ENCODE results near the gene GPBP1L1. TPM values are rescaled to one million over a fixed set of nuclear protein-coding genes. Genes with fewer than 3 reads are reported as not detected.

GPBP1L1 gene
- total RNA-seq, 1 experiment from 2014 or later, result 116 TPM

GRCh38 chr1:45623972-45624371 lies 62.4 kb downstream of the GPBP1L1 start, which contains the start of gene CCDC17:
CCDC17 (minus strand) TSS chr1:45624054; CDS start chr1:45623909, 145 bp downstream.
- intact Hi-C loops (cut with micrococcal nuclease), result no loop called here
- peak within 1 kb of the TSS; percentile 39 for H3K27ac Mint-ChIP-seq (ENCODE audit: low read depth, unreplicated experiment)
- H3K4me1 Mint-ChIP-seq (ENCODE audit: insufficient read depth, unreplicated experiment), result no peaks in the 10 kb centered on the region
- no peaks in the 10 kb centered on the region for H3K27me3 Mint-ChIP-seq (ENCODE audit: insufficient read depth, unreplicated experiment)
- H3K9me3 Mint-ChIP-seq (ENCODE audit: unreplicated experiment), result no peaks in the 10 kb centered on the region
- DNase-seq (ENCODE audit: unreplicated experiment), result no peak
- H3K4me3 Mint-ChIP-seq (ENCODE audit: unreplicated experiment), result no peak within 1 kb of the TSS
- ChIA-PET CTCF (interaction anchor here (0.6 kb wide), 1 partner anchor 113 kb away, joined by 4 read pairs; no protein-coding TSS in a partner anchor), POLR2A (interaction anchor here (1.2 to 1.3 kb wide), 2 partner anchors 10 to 12 kb away, joined by 3 read pairs; no protein-coding TSS in a partner anchor)
- no TSS peak for BruUV-seq (replicated peaks)
- TF ChIP-seq CTCF (IDR thresholded peaks at IDR 0.05; ENCODE audit: unreplicated experiment), result no peak
- H3K36me3 Mint-ChIP-seq (ENCODE audit: insufficient read depth, unreplicated experiment), result peaks cover 82% of the 10 kb centered on the region

- peaks cover 81% of the 10 kb centered on the region for H3K36me3 Mint-ChIP-seq (ENCODE audit: insufficient read depth, unreplicated experiment)
- peak overlapping the region; percentile 39 for H3K27ac Mint-ChIP-seq (ENCODE audit: low read depth, unreplicated experiment)
- no TSS peak for BruUV-seq (replicated peaks)
- H3K27me3 Mint-ChIP-seq (ENCODE audit: insufficient read depth, unreplicated experiment), result no peaks in the 10 kb centered on the region
- no peaks in the 10 kb centered on the region for H3K9me3 Mint-ChIP-seq (ENCODE audit: unreplicated experiment)
- no peak for TF ChIP-seq CTCF (IDR thresholded peaks at IDR 0.05; ENCODE audit: unreplicated experiment)
- H3K4me3 Mint-ChIP-seq (ENCODE audit: unreplicated experiment), result no peak overlapping the region
- intact Hi-C loops (cut with micrococcal nuclease), result no loop called here
- ChIA-PET CTCF (interaction anchor here (0.6 kb wide), 1 partner anchor 26 kb away, joined by 3 read pairs; no protein-coding TSS in a partner anchor), POLR2A (interaction anchor here (1.1 to 2.1 kb wide), 3 partner anchors 9 to 63 kb away, joined by 3 to 6 read pairs (median 6); partner anchors contain the start of gene GPBP1L1)
- H3K4me1 Mint-ChIP-seq (ENCODE audit: insufficient read depth, unreplicated experiment), result no peaks in the 10 kb centered on the region
- DNase-seq (ENCODE audit: unreplicated experiment), result no peak
These were observed 63.6 kb downstream of the GPBP1L1 start for GRCh38 chr1:45622524-45623394.

- TF ChIP-seq CTCF (IDR thresholded peaks at IDR 0.05; ENCODE audit: unreplicated experiment), result no peak
- no TSS peak for BruUV-seq (replicated peaks)
- Mint-ChIP-seq H3K9me3 (ENCODE audit: unreplicated experiment) (no peaks in the 10 kb centered on the region), H3K27ac (ENCODE audit: low read depth, unreplicated experiment) (no peak overlapping the region), H3K27me3 (ENCODE audit: insufficient read depth, unreplicated experiment) (no peaks in the 10 kb centered on the region), H3K4me1 (ENCODE audit: insufficient read depth, unreplicated experiment) (no peaks in the 10 kb centered on the region), H3K36me3 (ENCODE audit: insufficient read depth, unreplicated experiment) (peaks cover 79% of the 10 kb centered on the region), H3K4me3 (ENCODE audit: unreplicated experiment) (no peak overlapping the region)
- ChIA-PET POLR2A (interaction anchor here (0.7 to 2.1 kb wide), 4 partner anchors 8 to 257 kb away, joined by 3 to 6 read pairs (median 4); partner anchors contain the start of gene GPBP1L1), CTCF (interaction anchor here (0.6 to 0.7 kb wide), 2 partner anchors 25 to 187 kb away, joined by 3 to 4 read pairs; no protein-coding TSS in a partner anchor)
- intact Hi-C loops (cut with micrococcal nuclease), result no loop called here
- DNase-seq (ENCODE audit: unreplicated experiment), result no peak
These were observed 64.3 kb downstream of the GPBP1L1 start for GRCh38 chr1:45621895-45622523.

GRCh38 chr1:45621501-45621836 lies 64.9 kb downstream of the GPBP1L1 start:
- no peak overlapping the region for H3K4me3 Mint-ChIP-seq (ENCODE audit: unreplicated experiment)
- no peak overlapping the region for H3K27ac Mint-ChIP-seq (ENCODE audit: low read depth, unreplicated experiment)
- ChIA-PET CTCF (interaction anchor here (0.7 kb wide), 1 partner anchor 188 kb away, joined by 4 read pairs; no protein-coding TSS in a partner anchor), POLR2A (interaction anchor here (0.5 to 2.1 kb wide), 4 partner anchors 12 to 257 kb away, joined by 3 to 6 read pairs (median 3); partner anchors contain the start of gene GPBP1L1)
- no peak for DNase-seq (ENCODE audit: unreplicated experiment)
- H3K27me3 Mint-ChIP-seq (ENCODE audit: insufficient read depth, unreplicated experiment), result no peaks in the 10 kb centered on the region
- peaks cover 78% of the 10 kb centered on the region for H3K36me3 Mint-ChIP-seq (ENCODE audit: insufficient read depth, unreplicated experiment)
- intact Hi-C loops (cut with micrococcal nuclease), result no loop called here
- BruUV-seq (replicated peaks), result no TSS peak
- H3K4me1 Mint-ChIP-seq (ENCODE audit: insufficient read depth, unreplicated experiment), result no peaks in the 10 kb centered on the region
- H3K9me3 Mint-ChIP-seq (ENCODE audit: unreplicated experiment), result no peaks in the 10 kb centered on the region
- TF ChIP-seq CTCF (IDR thresholded peaks at IDR 0.05; ENCODE audit: unreplicated experiment), result no peak
